Eye (tissue), 1 donor: ENCODE data around the gene CITED2.

ENCODE experiments used
- DNase-seq: peaks from one replicate; pipeline ENCODE4 v3.0.0-alpha.2; 2015

The CITED2 gene

GRCh38 chr6:139329224-139329623, 45.2 kb downstream of the CITED2 start:
- DNase-seq: no peak

GRCh38 chr6:139327038-139327437, 47.4 kb downstream of the CITED2 start:
- DNase-seq: no peak

GRCh38 chr6:139325686-139326085, 48.8 kb downstream of the CITED2 start:
- no peak for DNase-seq

- no peak for DNase-seq
Observed at GRCh38 chr6:139325125-139325524, 49.3 kb downstream of the CITED2 start.

- no peak for DNase-seq
Observed at GRCh38 chr6:139324301-139324555, 50.2 kb downstream of the CITED2 start.

DNA sequence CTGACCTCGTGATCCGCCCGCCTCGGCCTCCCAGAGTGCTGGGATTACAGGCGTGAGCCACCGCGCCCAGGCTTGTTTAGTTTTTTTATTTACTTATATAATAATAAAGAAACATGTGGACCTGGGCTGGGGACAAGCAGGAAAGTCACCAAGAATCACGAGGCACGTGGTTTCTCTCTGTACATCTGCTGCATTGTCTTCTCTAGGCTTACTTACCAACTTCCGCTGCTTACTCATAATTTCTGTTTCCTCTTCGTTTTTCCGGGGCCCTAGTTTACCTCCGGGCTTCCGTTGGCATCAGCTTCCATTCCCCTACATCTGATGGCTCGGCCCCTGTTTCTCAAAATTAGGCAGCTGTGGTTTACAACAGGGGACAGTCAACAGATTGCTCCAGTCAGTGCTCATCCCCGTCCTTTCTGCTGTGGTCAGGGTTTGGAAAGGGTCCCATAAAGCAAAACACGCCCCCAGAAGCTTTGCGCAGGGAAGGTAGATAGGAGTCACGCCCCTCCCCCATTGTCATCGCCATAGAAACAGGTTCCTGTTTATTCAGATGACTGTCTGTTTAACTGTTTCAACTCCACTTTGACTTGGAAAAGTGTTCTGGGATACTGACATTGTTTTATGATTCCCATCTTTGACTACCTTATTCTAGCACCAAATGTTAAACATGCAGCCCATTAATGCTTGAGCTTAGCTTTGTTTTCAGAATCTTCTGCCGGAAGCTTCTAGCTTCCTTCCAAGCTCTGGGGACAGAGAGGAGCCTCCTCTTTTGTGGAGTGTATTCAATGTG, 50.7 kb downstream of the CITED2 start:
- peak; percentile 56 for DNase-seq
